Fibroblast of lung (primary cell): Measurements from ENCODE around the gene WBP1L. TPM values are rescaled to one million over a fixed set of nuclear protein-coding genes. Genes with fewer than 3 reads are reported as not detected.

Experiments used
- DNase-seq, 2 donors: peaks; one replicate each; pipeline versions ENCODE4 v3.0.0 to v3.0.0-alpha.2; 2010; ENCODE audit warnings: low read depth in 2 of 2
- H2AFZ ChIP-seq: 2 replicates; pipeline ENCODE4 v1.5.1; 2012; ENCODE audit warnings: low read length, control low read depth, inconsistent platforms
- H3K27ac ChIP-seq: 2 replicates; pipeline ENCODE4 v1.5.1; 2011; ENCODE audit warnings: low read length, control low read depth; ENCODE audit not compliant: insufficient read depth
- H3K27me3 ChIP-seq: 2 replicates; pipeline ENCODE4 v1.5.1; 2011; ENCODE audit warnings: mild to moderate bottlenecking, low read length; ENCODE audit not compliant: control insufficient read depth, insufficient read depth
- H3K36me3 ChIP-seq: 2 replicates; pipeline ENCODE4 v1.5.1; 2011; ENCODE audit warnings: low read length; ENCODE audit not compliant: control insufficient read depth, insufficient read depth
- H3K4me1 ChIP-seq: 2 replicates; pipeline ENCODE4 v1.5.1; 2011; ENCODE audit warnings: low read length; ENCODE audit not compliant: control insufficient read depth, insufficient read depth; ENCODE audit errors: extremely low read depth
- H3K4me2 ChIP-seq: 2 replicates; pipeline ENCODE4 v1.5.1; 2011; ENCODE audit warnings: low read length, control low read depth; ENCODE audit not compliant: insufficient read depth; ENCODE audit errors: extremely low read depth
- H3K4me3 ChIP-seq, 4 experiments: fragments of 200-600 bp in 1 of 4; sonication (generic) in 1 of 4; replicated peaks in 1 of 4; 2 replicates each; pipeline ENCODE4 v1.5.1; 2011 to 2016; ENCODE audit warnings: low read length in 4 of 4, low read depth in 3 of 4, mild to moderate bottlenecking in 3 of 4, control low read depth in 2 of 4, inconsistent platforms in 1 of 4, mixed read lengths in 1 of 4; ENCODE audit not compliant: insufficient read depth in 1 of 4; ENCODE audit errors: control extremely low read depth in 1 of 4
- H3K79me2 ChIP-seq: 2 replicates; pipeline ENCODE4 v1.5.1; 2012; ENCODE audit warnings: mild to moderate bottlenecking, low read length, inconsistent platforms; ENCODE audit not compliant: control insufficient read depth, insufficient read depth
- H3K9ac ChIP-seq: 2 replicates; pipeline ENCODE4 v1.5.1; 2011; ENCODE audit warnings: mild to moderate bottlenecking, low read length, control low read depth; ENCODE audit not compliant: insufficient read depth
- H3K9me3 ChIP-seq: 2 replicates; pipeline ENCODE4 v1.5.1; 2012; ENCODE audit warnings: low read depth, low read length; ENCODE audit not compliant: control insufficient read depth, insufficient read depth
- H4K20me1 ChIP-seq: 2 replicates; pipeline ENCODE4 v1.5.1; 2011; ENCODE audit warnings: low read length; ENCODE audit not compliant: control insufficient read depth, insufficient read depth; ENCODE audit errors: extremely low read depth
- EZH2 ChIP-seq: IDR thresholded peaks from 2 replicates; pipeline ENCODE4 v1.5.1; 2012; ENCODE audit warnings: low read length, control low read depth, mild to moderate bottlenecking; ENCODE audit errors: missing control alignments
- polyA plus RNA-seq, 2 donors: library from polyadenylated mRNA; depleted of rRNA in 1 of 2; stranded (reverse) in 1 of 2; unstranded in 1 of 2; fragments of >200 nt; gene quantifications; 2 replicates each; pipeline ENCODE4 v1.2.1, GENCODE V29; 2011 to 2012; ENCODE audit warnings: missing spikeins in 1 of 2
- total RNA-seq: library from RNA; depleted of rRNA; stranded (reverse); fragments of >200 nt; gene quantifications from 2 replicates; pipeline ENCODE4 v1.2.1, GENCODE V29; 2014
- TF ChIP-seq, protein P1 (sequence below), 2 donors: IDR thresholded peaks in 1 of 2; conservative IDR thresholded peaks in 1 of 2; 1 replicate in 1 of 2; 2 replicates in 1 of 2; pipeline ENCODE4 v1.5.1; 2011 to 2012; ENCODE audit warnings: low read length in 2 of 2, control low read depth in 1 of 2, inconsistent platforms in 1 of 2, low read depth in 1 of 2, mild to moderate bottlenecking in 1 of 2

The WBP1L gene
- total and polyA plus RNA-seq, 2 donors (not counting 1 experiment from before 2014, with no cell fraction given), result 36.8 to 40.0 TPM

DNA sequence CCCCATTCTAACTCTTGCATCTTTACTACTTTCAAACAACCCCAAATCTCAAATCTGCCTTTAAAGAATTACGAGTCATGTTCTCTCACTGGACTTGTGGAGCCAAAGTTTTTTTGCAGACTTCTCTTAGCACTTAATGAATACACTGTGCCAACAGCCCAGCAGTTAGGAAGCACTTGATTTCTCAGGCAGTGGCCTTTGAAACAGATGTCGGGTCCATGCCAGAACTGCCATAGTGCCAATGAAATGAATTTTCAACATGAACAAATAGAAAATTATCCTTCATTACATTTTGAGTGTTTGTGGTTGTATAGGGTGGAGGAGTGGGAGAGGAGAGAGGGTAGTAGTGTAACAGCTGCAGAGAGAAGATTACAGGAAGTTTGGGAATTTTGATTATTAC, 116.2 kb downstream of the WBP1L start:
- Histone ChIP-seq H3K9me3 (no peaks in the 10 kb centered on the region), H3K9ac (no peak overlapping the region), H2AFZ (no peak overlapping the region), H3K4me1 (peaks cover 5% of the 10 kb centered on the region), H3K4me2 (no peak overlapping the region), H3K27me3 (no peaks in the 10 kb centered on the region), H4K20me1 (no peaks in the 10 kb centered on the region), H3K79me2 (no peaks in the 10 kb centered on the region), H3K27ac (no peak overlapping the region), H3K36me3 (no peaks in the 10 kb centered on the region), H3K4me3 (no peak overlapping the region)
- DNase-seq, result no peak
- TF ChIP-seq, protein P1, sequence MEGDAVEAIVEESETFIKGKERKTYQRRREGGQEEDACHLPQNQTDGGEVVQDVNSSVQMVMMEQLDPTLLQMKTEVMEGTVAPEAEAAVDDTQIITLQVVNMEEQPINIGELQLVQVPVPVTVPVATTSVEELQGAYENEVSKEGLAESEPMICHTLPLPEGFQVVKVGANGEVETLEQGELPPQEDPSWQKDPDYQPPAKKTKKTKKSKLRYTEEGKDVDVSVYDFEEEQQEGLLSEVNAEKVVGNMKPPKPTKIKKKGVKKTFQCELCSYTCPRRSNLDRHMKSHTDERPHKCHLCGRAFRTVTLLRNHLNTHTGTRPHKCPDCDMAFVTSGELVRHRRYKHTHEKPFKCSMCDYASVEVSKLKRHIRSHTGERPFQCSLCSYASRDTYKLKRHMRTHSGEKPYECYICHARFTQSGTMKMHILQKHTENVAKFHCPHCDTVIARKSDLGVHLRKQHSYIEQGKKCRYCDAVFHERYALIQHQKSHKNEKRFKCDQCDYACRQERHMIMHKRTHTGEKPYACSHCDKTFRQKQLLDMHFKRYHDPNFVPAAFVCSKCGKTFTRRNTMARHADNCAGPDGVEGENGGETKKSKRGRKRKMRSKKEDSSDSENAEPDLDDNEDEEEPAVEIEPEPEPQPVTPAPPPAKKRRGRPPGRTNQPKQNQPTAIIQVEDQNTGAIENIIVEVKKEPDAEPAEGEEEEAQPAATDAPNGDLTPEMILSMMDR (conservative IDR thresholded peaks at IDR 0.05 in 1 of 2, IDR thresholded peaks at IDR 0.05 in 1 of 2; ENCODE audit: low read depth in 1 of 2, low read length in 2 of 2), result no peak
- TF ChIP-seq EZH2, result no peak

DNA sequence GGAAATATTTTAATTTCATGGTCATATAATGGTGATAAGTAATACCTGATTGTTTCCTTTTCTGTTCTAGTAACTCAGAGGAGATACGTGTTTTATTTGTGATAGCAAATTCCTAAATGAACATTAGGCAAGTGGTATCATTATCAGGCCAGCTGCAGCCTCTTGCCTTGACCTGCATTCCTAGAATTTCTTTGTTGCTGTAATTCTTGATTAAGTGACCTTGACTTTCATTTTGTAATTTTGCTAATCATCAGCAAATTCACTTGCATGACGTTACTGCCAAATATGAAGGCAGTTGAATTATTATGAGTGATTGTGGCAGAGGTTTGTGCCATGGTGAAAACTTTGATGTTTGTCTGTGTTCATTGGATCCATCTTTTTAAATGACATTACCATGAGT, 119.9 kb downstream of the WBP1L start:
- Histone ChIP-seq H3K36me3 (no peaks in the 10 kb centered on the region), H3K4me1 (no peaks in the 10 kb centered on the region), H2AFZ (no peak overlapping the region), H4K20me1 (no peaks in the 10 kb centered on the region), H3K27ac (no peak overlapping the region), H3K9ac (no peak overlapping the region), H3K27me3 (no peaks in the 10 kb centered on the region), H3K9me3 (no peaks in the 10 kb centered on the region), H3K79me2 (no peaks in the 10 kb centered on the region), H3K4me2 (no peak overlapping the region), H3K4me3 (no peak overlapping the region)
- DNase-seq, result no peak
- TF ChIP-seq, protein P1 (conservative IDR thresholded peaks at IDR 0.05 in 1 of 2, IDR thresholded peaks at IDR 0.05 in 1 of 2; ENCODE audit: low read depth in 1 of 2, low read length in 2 of 2), result no peak
- no peak for TF ChIP-seq EZH2

DNA sequence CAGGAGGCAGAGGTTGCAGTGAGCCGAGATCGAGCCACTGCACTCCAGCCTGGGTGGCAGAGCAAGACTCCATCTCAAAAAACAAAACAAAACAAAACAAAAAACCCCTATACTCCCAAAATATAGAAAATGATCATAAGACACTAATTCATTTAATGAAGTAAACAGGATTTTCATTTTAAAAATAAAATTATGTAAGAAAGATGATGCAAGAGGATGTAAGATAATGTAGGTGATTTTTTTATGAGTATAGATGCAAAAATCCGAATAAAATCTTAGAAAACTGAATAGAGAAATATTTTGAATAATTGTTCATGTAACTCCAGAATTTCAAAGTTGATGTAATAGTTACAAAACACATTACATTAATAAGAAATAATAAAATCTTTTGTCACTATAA, 121.9 kb downstream of the WBP1L start:
- no peak for DNase-seq
- H4K20me1 ChIP-seq, result no peaks in the 10 kb centered on the region
- no peak overlapping the region for H3K4me3 ChIP-seq
- TF ChIP-seq, protein P1 (conservative IDR thresholded peaks at IDR 0.05 in 1 of 2, IDR thresholded peaks at IDR 0.05 in 1 of 2; ENCODE audit: low read depth in 1 of 2, low read length in 2 of 2), result no peak
- no peak for TF ChIP-seq EZH2
- no peaks in the 10 kb centered on the region for H3K36me3 ChIP-seq
- no peaks in the 10 kb centered on the region for H3K4me1 ChIP-seq
- no peaks in the 10 kb centered on the region for H3K27me3 ChIP-seq
- H2AFZ ChIP-seq, result no peak overlapping the region
- no peak overlapping the region for H3K4me2 ChIP-seq
- no peak overlapping the region for H3K27ac ChIP-seq
- no peaks in the 10 kb centered on the region for H3K9me3 ChIP-seq
- no peak overlapping the region for H3K9ac ChIP-seq
- no peaks in the 10 kb centered on the region for H3K79me2 ChIP-seq

Other genes starting within 250 kb of the WBP1L start
- gene ACTR1A, start 241.2 kb upstream of the WBP1L start, total RNA-seq, result 94.8 and 128 TPM in 2 replicates
- gene ACTR1A, start 241.2 kb upstream of the WBP1L start, polyA plus RNA-seq, result 125 and 155 TPM in 2 replicates
- gene SUFU, start 240.0 kb upstream of the WBP1L start, total RNA-seq, result 2.6 and 4.3 TPM in 2 replicates
- gene SUFU, start 240.0 kb upstream of the WBP1L start, polyA plus RNA-seq, result 5.6 and 8.2 TPM in 2 replicates
- gene TRIM8, start 99.5 kb upstream of the WBP1L start, total RNA-seq, result 80.9 and 143 TPM in 2 replicates
- 93.2 and 152 TPM in 2 replicates for gene TRIM8, start 99.5 kb upstream of the WBP1L start, polyA plus RNA-seq
- gene ARL3, start 29.6 kb upstream of the WBP1L start, total RNA-seq, result 8.5 and 10.6 TPM in 2 replicates
- gene ARL3, start 29.6 kb upstream of the WBP1L start, polyA plus RNA-seq, result 22.0 and 22.9 TPM in 2 replicates
- 1.0 and 3.1 TPM in 2 replicates for gene SFXN2, start 29.3 kb upstream of the WBP1L start, total RNA-seq
- gene SFXN2, start 29.3 kb upstream of the WBP1L start, polyA plus RNA-seq, result 6.5 and 9.7 TPM in 2 replicates
- not detected in 2 replicates for gene CYP17A1, start 93.5 kb downstream of the WBP1L start, total RNA-seq
- gene CYP17A1, start 93.5 kb downstream of the WBP1L start, polyA plus RNA-seq, result not detected in 2 replicates
- 15.5 and 17.2 TPM in 2 replicates for gene BORCS7, start 110.3 kb downstream of the WBP1L start, total RNA-seq
- gene BORCS7, start 110.3 kb downstream of the WBP1L start, polyA plus RNA-seq, result 26.9 and 48.8 TPM in 2 replicates
- 8.1 and 10.5 TPM in 2 replicates for gene AS3MT, start 125.5 kb downstream of the WBP1L start, total RNA-seq
- gene AS3MT, start 125.5 kb downstream of the WBP1L start, polyA plus RNA-seq, result 6.1 and 11.4 TPM in 2 replicates
- gene CNNM2, start 174.3 kb downstream of the WBP1L start, total RNA-seq, result 4.4 and 6.1 TPM in 2 replicates
- 3.4 and 4.7 TPM in 2 replicates for gene CNNM2, start 174.3 kb downstream of the WBP1L start, polyA plus RNA-seq